Suprapubic skin (tissue), 3 donors: ENCODE results near the gene GNAI1.

Experiments
- CTCF ChIP-seq, 2 donors: fragments of 200-600 bp in 1 of 2; fragments of 450-650 bp in 1 of 2; sonication (generic) in 1 of 2; IDR thresholded peaks; one replicate each; pipeline ENCODE4 v1.5.1; 2016 to 2019; ENCODE audit warnings: antibody characterized with exemption in 2 of 2, mild to moderate bottlenecking in 1 of 2, moderate library complexity in 1 of 2
- EP300 ChIP-seq: sonication (generic); formaldehyde crosslinking; IDR thresholded peaks from one replicate; pipeline ENCODE4 v1.6.1; 2017; ENCODE audit warnings: antibody characterized with exemption
- POLR2A ChIP-seq, 2 donors: fragments of 450-650 bp; IDR thresholded peaks; one replicate each; pipeline ENCODE4 v1.6.1; 2017; ENCODE audit warnings: antibody characterized with exemption in 2 of 2, mild to moderate bottlenecking in 2 of 2, moderate library complexity in 2 of 2

- TF ChIP-seq POLR2A (IDR thresholded peaks at IDR 0.05) = no peak
- TF ChIP-seq CTCF (IDR thresholded peaks at IDR 0.05) = no peak
- no peak for TF ChIP-seq EP300
These were observed 13.1 kb downstream of the GNAI1 start for GRCh38 chr7:80147543-80148391.
